Measurements from ENCODE around the gene CHD6.

DNA sequence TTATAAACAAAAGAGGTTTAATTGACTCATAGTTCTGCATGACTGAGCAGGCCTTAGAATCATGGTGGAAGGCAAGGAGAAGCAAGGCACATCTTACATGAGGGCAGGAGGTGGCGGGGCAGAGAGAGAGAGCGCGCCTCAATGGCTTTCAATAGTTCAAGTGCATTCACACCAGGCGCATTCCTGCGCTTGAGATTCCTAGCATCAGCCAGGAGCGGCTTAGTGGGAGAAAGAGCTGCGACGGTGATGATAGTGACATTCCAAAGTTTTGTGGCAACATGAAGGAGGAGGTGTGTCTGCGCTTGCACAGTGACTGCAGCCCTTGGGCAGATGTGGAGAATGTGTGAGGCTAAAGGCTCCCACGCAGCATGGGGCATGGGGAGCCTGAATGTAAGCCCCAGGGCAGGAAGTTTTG lies 226.6 kb downstream of the CHD6 start:
- TF ChIP-seq POLR2AphosphoS5 (IDR thresholded peaks at IDR 0.05) = no peak
- TF ChIP-seq, protein P1, sequence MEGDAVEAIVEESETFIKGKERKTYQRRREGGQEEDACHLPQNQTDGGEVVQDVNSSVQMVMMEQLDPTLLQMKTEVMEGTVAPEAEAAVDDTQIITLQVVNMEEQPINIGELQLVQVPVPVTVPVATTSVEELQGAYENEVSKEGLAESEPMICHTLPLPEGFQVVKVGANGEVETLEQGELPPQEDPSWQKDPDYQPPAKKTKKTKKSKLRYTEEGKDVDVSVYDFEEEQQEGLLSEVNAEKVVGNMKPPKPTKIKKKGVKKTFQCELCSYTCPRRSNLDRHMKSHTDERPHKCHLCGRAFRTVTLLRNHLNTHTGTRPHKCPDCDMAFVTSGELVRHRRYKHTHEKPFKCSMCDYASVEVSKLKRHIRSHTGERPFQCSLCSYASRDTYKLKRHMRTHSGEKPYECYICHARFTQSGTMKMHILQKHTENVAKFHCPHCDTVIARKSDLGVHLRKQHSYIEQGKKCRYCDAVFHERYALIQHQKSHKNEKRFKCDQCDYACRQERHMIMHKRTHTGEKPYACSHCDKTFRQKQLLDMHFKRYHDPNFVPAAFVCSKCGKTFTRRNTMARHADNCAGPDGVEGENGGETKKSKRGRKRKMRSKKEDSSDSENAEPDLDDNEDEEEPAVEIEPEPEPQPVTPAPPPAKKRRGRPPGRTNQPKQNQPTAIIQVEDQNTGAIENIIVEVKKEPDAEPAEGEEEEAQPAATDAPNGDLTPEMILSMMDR (IDR thresholded peaks at IDR 0.05) = no peak

All from esophagus muscularis mucosa (tissue), 3 donors.